Right lobe of liver (tissue), 6 donors: ENCODE measurements around the gene ASPHD1. TPM values are rescaled to one million over a fixed set of nuclear protein-coding genes. Genes with fewer than 3 reads are reported as not detected.

Source experiments
- ATAC-seq, 4 donors: fragments of 200-7000 bp; cut with Tn5 transposase; one replicate each; pipeline ENCODE4 v1.9.1; 2020; ENCODE audit warnings: mild to moderate bottlenecking in 4 of 4, moderate library complexity in 4 of 4
- DNase-seq, 3 donors: peaks; one replicate each; pipeline ENCODE4 v3.0.0-alpha.2; 2020
- H3K27ac ChIP-seq, 3 donors: fragments of 200-600 bp; one replicate each; pipeline ENCODE4 v1.8.0; 2022
- H3K27me3 ChIP-seq, 2 donors: fragments of 200-600 bp; one replicate each; pipeline ENCODE4 v1.8.0; 2022
- H3K36me3 ChIP-seq, 4 donors: fragments of 200-600 bp; sonication (generic) in 1 of 4; one replicate each; pipeline versions ENCODE4 v1.5.1 to v1.8.0; 2017 to 2022; ENCODE audit warnings: control low read depth in 1 of 4
- H3K4me1 ChIP-seq, 4 donors: fragments of 200-600 bp; sonication (generic) in 1 of 4; one replicate each; pipeline versions ENCODE4 v1.5.1 to v1.8.0; 2017 to 2022; ENCODE audit warnings: control low read depth in 1 of 4
- H3K4me3 ChIP-seq, 3 donors: fragments of 200-600 bp; one replicate each; pipeline ENCODE4 v1.8.0; 2022
- H3K9me3 ChIP-seq, 4 donors: fragments of 200-600 bp; sonication (generic) in 1 of 4; one replicate each; pipeline versions ENCODE4 v1.5.1 to v1.8.0; 2017 to 2022; ENCODE audit warnings: control low read depth in 1 of 4
- CTCF ChIP-seq, 4 donors: fragments of 200-600 bp in 3 of 4; fragments of 450-650 bp in 1 of 4; IDR thresholded peaks; one replicate each; pipeline versions ENCODE4 v1.5.1 to v1.8.0; 2016 to 2022; ENCODE audit warnings: antibody characterized with exemption in 4 of 4, mild to moderate bottlenecking in 2 of 4
- POLR2A ChIP-seq: fragments of 450-650 bp; IDR thresholded peaks from one replicate; pipeline ENCODE4 v1.6.1; 2017; ENCODE audit warnings: antibody characterized with exemption, mild to moderate bottlenecking
- WGBS: methylation state at CpG from one replicate; pipeline ENCODE4 v1.1.6; 2018; ENCODE audit warnings: low coverage, low lambda C conversion rate; ENCODE audit not compliant: insufficient coverage; ENCODE audit errors: missing lambda C conversion rate; 5-methylcytosine and 5-hydroxymethylcytosine counted together
- intact Hi-C, 2 donors: fragments of 100-400 bp; cut with DNase I; formaldehyde crosslinking; loops; one replicate each; pipeline versions ENCODE4 v1.11.2 to v1.14.1; 2022
- total RNA-seq, 6 experiments: library from RNA; depleted of rRNA in 2 of 6; stranded (reverse); fragments of >200 nt in 2 of 6; fragmentation: NEBNext Ultra II Directional in 3 of 6; extraction: Animal tissue kit (Norgen Biotek cat#: 25700) in 3 of 6; gene quantifications; one replicate each; pipeline versions ENCODE4 v1.1.0 to v1.2.4, GENCODE V29; 2016 to 2023
- donor health status: DM: no; HTN: yes; CAD: no.
- donor health status: DM: no; HTN: no; CAD: no.
- donor health status: DM: no; HTN: no; CAD: no.
- donor health status: DM: no; HTN: yes; CAD: no.
- donor health status: DM: no; HTN: yes; CAD: no.

Gene ASPHD1
- total RNA-seq, 6 experiments from 2014 or later: 0.38 to 0.50 TPM; not detected in 4

- Histone ChIP-seq H3K4me3 (peak overlapping the region; percentile 93 to 99 (median 99)), H3K27ac (peak overlapping the region; percentile 96 to 100 (median 99)), H3K27me3 (no peaks in the 10 kb centered on the region), H3K9me3 (no peaks in the 10 kb centered on the region), H3K4me1 (peaks cover 0 to 31% (median 12%) of the 10 kb centered on the region in 4 donors), H3K36me3 (peaks cover 4 to 12% (median 12%) of the 10 kb centered on the region in 4 donors)
- peak in 1 of 4 donors; percentile 3 for TF ChIP-seq CTCF (IDR thresholded peaks at IDR 0.05)
- no peak for TF ChIP-seq POLR2A
- DNase-seq (no peak), ATAC-seq (peak in 2 of 4 donors; percentile 2)
- intact Hi-C loops: no loop called here
- 3% methylated on average over 20 of the region's 27 CpGs for WGBS
Measured at GRCh38 chr16:29862383-29862883, 37.9 kb upstream of the ASPHD1 start.

GRCh38 chr16:29862884-29863668 lies 37.2 kb upstream of the ASPHD1 start, which contains the start of gene CDIPT:
TSS of gene CDIPT (minus strand) at chr16:29863226. CDS start at chr16:29862857, 369 bp downstream.
- DNase-seq: peak; percentile 93 to 95 (median 94)
- H3K9me3 ChIP-seq: no peaks in the 10 kb centered on the region
- peak within 1 kb of the TSS; percentile 96 to 100 (median 99) for H3K27ac ChIP-seq
- H3K36me3 ChIP-seq: peaks cover 4 to 12% (median 12%) of the 10 kb centered on the region in 4 donors
- TF ChIP-seq CTCF (IDR thresholded peaks at IDR 0.05): peak; percentile 39 to 75 (median 50)
- TF ChIP-seq POLR2A: peak; percentile 56
- H3K4me1 ChIP-seq: peaks cover 0 to 30% (median 12%) of the 10 kb centered on the region in 4 donors
- no peaks in the 10 kb centered on the region for H3K27me3 ChIP-seq
- ATAC-seq: peak; percentile 92 to 95 (median 93)
- WGBS: 0% methylated on average over 25 of the region's 57 CpGs
- peak within 1 kb of the TSS; percentile 93 to 99 (median 99) for H3K4me3 ChIP-seq
- intact Hi-C loops: no loop called here

- intact Hi-C loops: no loop called here
- no peak for DNase-seq
- peak overlapping the region in 1 of 3 donors; percentile 99 for H3K4me3 ChIP-seq
- ATAC-seq: no peak
- no peak overlapping the region for H3K27ac ChIP-seq
- no peaks in the 10 kb centered on the region for H3K9me3 ChIP-seq
- no peaks in the 10 kb centered on the region for H3K27me3 ChIP-seq
- peaks cover 4 to 12% (median 10%) of the 10 kb centered on the region in 4 donors for H3K36me3 ChIP-seq
- 20% methylated on average over 5 of the region's 16 CpGs for WGBS
- peaks cover 0 to 25% (median 12%) of the 10 kb centered on the region in 4 donors for H3K4me1 ChIP-seq
- TF ChIP-seq CTCF (IDR thresholded peaks at IDR 0.05) (no peak), POLR2A (no peak)
Measured at GRCh38 chr16:29863669-29863984, 36.7 kb upstream of the ASPHD1 start.

DNA sequence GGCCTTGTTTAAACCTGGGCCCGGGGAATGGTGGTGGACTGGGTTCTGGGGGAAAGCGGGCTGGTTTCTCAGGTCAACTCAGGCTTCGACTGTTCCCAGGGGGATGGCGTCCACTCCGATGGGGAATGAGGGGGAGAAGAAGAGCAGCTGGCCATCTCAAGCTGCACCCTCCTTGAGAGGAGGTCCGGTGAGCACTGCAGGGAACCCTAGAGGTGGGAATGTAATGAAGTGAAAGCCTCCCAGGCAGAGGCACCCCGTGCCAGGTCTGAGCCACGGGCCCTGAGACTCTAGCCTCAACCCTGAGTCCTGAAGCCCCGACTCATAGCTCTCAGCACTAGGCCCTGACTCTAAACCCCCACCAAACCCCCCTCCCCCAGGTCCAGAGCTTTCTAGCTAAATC lies 36.1 kb upstream of the ASPHD1 start:
- no peak for DNase-seq
- WGBS: 76% methylated on average over 4 of the region's 9 CpGs
- H3K4me1 ChIP-seq: peaks cover 0 to 19% (median 10%) of the 10 kb centered on the region in 4 donors
- H3K27me3 ChIP-seq: no peaks in the 10 kb centered on the region
- H3K9me3 ChIP-seq: no peaks in the 10 kb centered on the region
- no peak overlapping the region for H3K27ac ChIP-seq
- intact Hi-C loops: no loop called here
- ATAC-seq: no peak
- H3K4me3 ChIP-seq: no peak overlapping the region
- no peak for TF ChIP-seq POLR2A
- TF ChIP-seq CTCF (IDR thresholded peaks at IDR 0.05): no peak
- peaks cover 4 to 12% (median 8%) of the 10 kb centered on the region in 4 donors for H3K36me3 ChIP-seq
